Measurements from ENCODE around the gene YTHDF1.
A peak's percentile ranks its signal among the peaks of the same experiment; 100 is the strongest.
"Not testable (repeated sequence)": the region's sequence is repeated elsewhere in the genome, so short reads cannot be mapped to it uniquely, and the experiment has no call there.

YTHDF1 gene

GRCh38 chr20:63254606-63255384 lies 38.9 kb upstream of the YTHDF1 start:
- TF ChIP-seq CTCF (IDR thresholded peaks at IDR 0.05; ENCODE audit: low read depth, low read length): no peak
- no peak overlapping the region for H3K4me3 ChIP-seq (ENCODE audit: low read depth, low read length)

GRCh38 chr20:63254232-63254605 lies 38.3 kb upstream of the YTHDF1 start, which contains the start of gene NKAIN4:
TSS of gene NKAIN4 (minus strand) at chr20:63254463. CDS start at chr20:63254450, 13 bp downstream.
- no peak within 1 kb of the TSS for H3K4me3 ChIP-seq (ENCODE audit: low read depth, low read length)

GRCh38 chr20:63253438-63254231 lies 37.7 kb upstream of the YTHDF1 start:
- H3K4me3 ChIP-seq (ENCODE audit: low read depth, low read length): no peak overlapping the region
- no peak for TF ChIP-seq CTCF (IDR thresholded peaks at IDR 0.05; ENCODE audit: low read depth, low read length)

More at GRCh38 chr20:63254232-63254605, 38.3 kb upstream of the YTHDF1 start, which contains the start of gene NKAIN4:
- no peak for TF ChIP-seq CTCF (IDR thresholded peaks at IDR 0.05; ENCODE audit: low read depth, low read length)

- no peak for TF ChIP-seq CTCF (IDR thresholded peaks at IDR 0.05; ENCODE audit: low read depth, low read length)
- H3K4me3 ChIP-seq (ENCODE audit: low read depth, low read length): no peak overlapping the region
Measured at GRCh38 chr20:63253065-63253437, 37.1 kb upstream of the YTHDF1 start.

- TF ChIP-seq CTCF (IDR thresholded peaks at IDR 0.05; ENCODE audit: low read depth, low read length): no peak
- H3K4me3 ChIP-seq (ENCODE audit: low read depth, low read length): no peak overlapping the region
Measured at GRCh38 chr20:63252284-63252711, 36.4 kb upstream of the YTHDF1 start.

GRCh38 chr20:63251350-63251749 lies 35.4 kb upstream of the YTHDF1 start:
- peak; percentile 27; the same call in 1 of the 2 replicates for TF ChIP-seq CTCF (IDR thresholded peaks at IDR 0.05; ENCODE audit: low read depth, low read length)
- H3K4me3 ChIP-seq (ENCODE audit: low read depth, low read length): not testable (repeated sequence)

- no peak overlapping the region for H3K4me3 ChIP-seq (ENCODE audit: low read depth, low read length)
- no peak for TF ChIP-seq CTCF (IDR thresholded peaks at IDR 0.05; ENCODE audit: low read depth, low read length)
Measured at GRCh38 chr20:63249891-63250290, 34.0 kb upstream of the YTHDF1 start.
